HG03520 (cell line): Measurements from ENCODE around the gene SURF2.
"Not testable (repeated sequence)": the region's sequence is repeated elsewhere in the genome, so short reads cannot be mapped to it uniquely, and the experiment has no call there.

Experiments used
- ATAC-seq: cut with Tn5 transposase; IDR thresholded peaks from one replicate; pipeline ENCODE4 v1.9.1; 2021; ENCODE audit warnings: mild to moderate bottlenecking, moderate library complexity; ENCODE audit not compliant: unreplicated experiment

SURF2 gene

GRCh38 chr9:133356391-133357091 is at the start of gene SURF2, which contains the start of gene SURF1:
SURF2 (plus strand) TSS chr9:133356550; CDS start chr9:133356593, 43 bp downstream.
SURF1 (minus strand) TSS chr9:133356487; CDS start chr9:133356453, 34 bp downstream.
- ATAC-seq, result peak; percentile 62

- ATAC-seq, result no peak
Measured at GRCh38 chr9:133307301-133307700, 49.0 kb upstream of the SURF2 start.

- no peak for ATAC-seq
Measured at GRCh38 chr9:133309608-133310007, 46.7 kb upstream of the SURF2 start.

GRCh38 chr9:133315997-133316396 is 40.4 kb upstream of the SURF2 start:
- no peak for ATAC-seq

- not testable (repeated sequence) for ATAC-seq
Measured at GRCh38 chr9:133317551-133317950, 38.8 kb upstream of the SURF2 start.

GRCh38 chr9:133320421-133320881 is 35.9 kb upstream of the SURF2 start:
- no peak for ATAC-seq

- ATAC-seq, result no peak
Measured at GRCh38 chr9:133321411-133321935, 34.9 kb upstream of the SURF2 start.

- ATAC-seq, result no peak
Measured at GRCh38 chr9:133322701-133323100, 33.6 kb upstream of the SURF2 start.

- ATAC-seq, result no peak
Measured at GRCh38 chr9:133323211-133323610, 33.1 kb upstream of the SURF2 start.

- ATAC-seq, result no peak
Measured at GRCh38 chr9:133323991-133324703, 32.2 kb upstream of the SURF2 start.

GRCh38 chr9:133327021-133327420 is 29.3 kb upstream of the SURF2 start:
- not testable (repeated sequence) for ATAC-seq

GRCh38 chr9:133327834-133328484 is 28.4 kb upstream of the SURF2 start:
- ATAC-seq, result no peak

- not testable (repeated sequence) for ATAC-seq
Measured at GRCh38 chr9:133329306-133330156, 26.8 kb upstream of the SURF2 start.

- no peak for ATAC-seq
Measured at GRCh38 chr9:133331221-133331620, 25.1 kb upstream of the SURF2 start.

- ATAC-seq, result no peak
Measured at GRCh38 chr9:133331641-133332380, 24.5 kb upstream of the SURF2 start.

- ATAC-seq, result no peak
Measured at GRCh38 chr9:133332381-133332730, 24.0 kb upstream of the SURF2 start.

- ATAC-seq, result no peak
Measured at GRCh38 chr9:133333011-133333410, 23.3 kb upstream of the SURF2 start.

GRCh38 chr9:133333566-133333965 is 22.8 kb upstream of the SURF2 start:
- ATAC-seq, result no peak

- no peak for ATAC-seq
Measured at GRCh38 chr9:133334161-133334560, 22.2 kb upstream of the SURF2 start.

- ATAC-seq, result not testable (repeated sequence)
Measured at GRCh38 chr9:133334888-133335287, 21.5 kb upstream of the SURF2 start.
